Activated CD4-positive, alpha-beta T cell treated with anti-CD3 and anti-CD28 coated beads, Interleukin-2, amount 10 ng/mL, durations not matched to agents 7 days and 5 days (primary cell): ENCODE data around the gene SH3BGRL3. TPM values are rescaled to one million over a fixed set of nuclear protein-coding genes. Genes with fewer than 3 reads are reported as not detected.
"Not testable (repeated sequence)": the region's sequence is repeated elsewhere in the genome, so short reads cannot be mapped to it uniquely, and the experiment has no call there.

ENCODE experiments used
- CTCF ChIA-PET: fragments of 350-600 bp; sonication (Branson Sonifier 250); formaldehyde crosslinking; loops from one replicate; lab custom pipeline; 2021; ENCODE audit warnings: antibody characterized with exemption; lab: Charles Lee
- POLR2A ChIA-PET: fragments of 350-600 bp; sonication (Branson Sonifier 250); formaldehyde crosslinking; loops from one replicate; lab custom pipeline; 2021; ENCODE audit warnings: antibody characterized with exemption; lab: Charles Lee
- DNase-seq: peaks from one replicate; pipeline ENCODE4 v3.0.0-alpha.2; 2020
- H3K27ac Mint-ChIP-seq: one replicate; pipeline ENCODE4 v1.8.0; 2021; ENCODE audit warnings: mild to moderate bottlenecking, moderate library complexity, mixed read lengths
- H3K27me3 Mint-ChIP-seq: one replicate; pipeline ENCODE4 v1.8.0; 2021; ENCODE audit warnings: mixed read lengths
- H3K36me3 Mint-ChIP-seq: one replicate; pipeline ENCODE4 v1.8.0; 2021; ENCODE audit warnings: low read depth, mixed read lengths
- H3K4me1 Mint-ChIP-seq: one replicate; pipeline ENCODE4 v1.8.0; 2021; ENCODE audit warnings: mixed read lengths
- H3K4me3 Mint-ChIP-seq: one replicate; pipeline ENCODE4 v1.8.0; 2021; ENCODE audit warnings: mild to moderate bottlenecking, moderate library complexity, mixed read lengths
- H3K9me3 Mint-ChIP-seq: one replicate; pipeline ENCODE4 v1.8.0; 2021; ENCODE audit warnings: mixed read lengths
- total RNA-seq, 2 experiments: library from RNA; stranded (reverse); gene quantifications; one replicate each; pipeline ENCODE4 v1.2.3, GENCODE V29; 2021

Gene SH3BGRL3
- total RNA-seq, 2 experiments from 2014 or later, result 606 to 707 TPM

- Mint-ChIP-seq H3K27me3 (no peaks in the 10 kb centered on the region), H3K9me3 (no peaks in the 10 kb centered on the region), H3K36me3 (peaks cover 54% of the 10 kb centered on the region), H3K4me1 (peaks cover 44% of the 10 kb centered on the region), H3K27ac (no peak overlapping the region), H3K4me3 (no peak overlapping the region)
- ChIA-PET POLR2A (interaction anchor here (1.9 kb wide), 1 partner anchor 37 kb away, joined by 9 read pairs; no protein-coding TSS in a partner anchor), CTCF (interaction anchor here (0.7 to 21.1 kb wide), 28 partner anchors 8 to 152 kb away, joined by 3 to 442 read pairs (median 4); partner anchors contain the start of genes CEP85, SH3BGRL3, UBXN11 and ZNF593)
- no peak for DNase-seq
Observed at GRCh38 chr1:26322042-26322331, 42.1 kb downstream of the SH3BGRL3 start.

- Mint-ChIP-seq H3K27me3 (no peaks in the 10 kb centered on the region), H3K9me3 (no peaks in the 10 kb centered on the region), H3K27ac (peak overlapping the region; percentile 50), H3K36me3 (peaks cover 47% of the 10 kb centered on the region), H3K4me1 (peaks cover 37% of the 10 kb centered on the region), H3K4me3 (no peak overlapping the region)
- ChIA-PET POLR2A (no interaction called here), CTCF (interaction anchor here (0.8 to 21.1 kb wide), 5 partner anchors 9 to 93 kb away, joined by 3 to 442 read pairs (median 20); partner anchors contain the start of genes SH3BGRL3 and UBXN11)
- no peak for DNase-seq
Observed at GRCh38 chr1:26323382-26323781, 43.5 kb downstream of the SH3BGRL3 start.

GRCh38 chr1:26324550-26324949 is 44.7 kb downstream of the SH3BGRL3 start:
- no peaks in the 10 kb centered on the region for H3K27me3 Mint-ChIP-seq
- peaks cover 35% of the 10 kb centered on the region for H3K36me3 Mint-ChIP-seq
- H3K4me3 Mint-ChIP-seq, result no peak overlapping the region
- H3K4me1 Mint-ChIP-seq, result peaks cover 37% of the 10 kb centered on the region
- POLR2A ChIA-PET, result no interaction called here
- no peak for DNase-seq
- no peak overlapping the region for H3K27ac Mint-ChIP-seq
- CTCF ChIA-PET, result interaction anchor here (21.1 kb wide), 1 partner anchor 40 kb away, joined by 442 read pairs; the partner anchor contains the start of gene SH3BGRL3
- H3K9me3 Mint-ChIP-seq, result no peaks in the 10 kb centered on the region

GRCh38 chr1:26327956-26328362 is 48.1 kb downstream of the SH3BGRL3 start:
- Mint-ChIP-seq H3K36me3 (peaks cover 14% of the 10 kb centered on the region), H3K4me1 (peaks cover 9% of the 10 kb centered on the region), H3K9me3 (no peaks in the 10 kb centered on the region), H3K4me3 (no peak overlapping the region), H3K27ac (no peak overlapping the region), H3K27me3 (peaks cover under 1% of the 10 kb centered on the region)
- ChIA-PET CTCF (interaction anchor here (0.9 to 21.1 kb wide), 2 partner anchors 44 to 63 kb away, joined by 4 to 442 read pairs; partner anchors contain the start of gene SH3BGRL3), POLR2A (no interaction called here)
- DNase-seq, result no peak

- peaks cover 8% of the 10 kb centered on the region for H3K36me3 Mint-ChIP-seq
- H3K27ac Mint-ChIP-seq, result no peak overlapping the region
- no peaks in the 10 kb centered on the region for H3K9me3 Mint-ChIP-seq
- ChIA-PET POLR2A (no interaction called here), CTCF (interaction anchor here (1.2 to 21.1 kb wide), 2 partner anchors 11 to 44 kb away, joined by 3 to 442 read pairs; partner anchors contain the start of genes CD52 and SH3BGRL3)
- H3K4me3 Mint-ChIP-seq, result no peak overlapping the region
- peaks cover 4% of the 10 kb centered on the region for H3K4me1 Mint-ChIP-seq
- H3K27me3 Mint-ChIP-seq, result peaks cover 2% of the 10 kb centered on the region
- no peak for DNase-seq
Observed at GRCh38 chr1:26328597-26328996, 48.7 kb downstream of the SH3BGRL3 start.

- POLR2A ChIA-PET, H3K4me3 Mint-ChIP-seq, H3K27me3 Mint-ChIP-seq, DNase-seq, H3K4me1 Mint-ChIP-seq, H3K9me3 Mint-ChIP-seq, H3K27ac Mint-ChIP-seq, H3K36me3 Mint-ChIP-seq: not testable (repeated sequence)
- CTCF ChIA-PET, result interaction anchor here (1.0 to 21.1 kb wide), 4 partner anchors 8 to 45 kb away, joined by 3 to 442 read pairs (median 4); partner anchors contain the start of genes CD52 and SH3BGRL3
Observed at GRCh38 chr1:26329380-26329779, 49.5 kb downstream of the SH3BGRL3 start.

- Mint-ChIP-seq H3K9me3 (no peaks in the 10 kb centered on the region), H3K4me3 (no peak overlapping the region), H3K4me1 (peaks cover 4% of the 10 kb centered on the region), H3K36me3 (no peaks in the 10 kb centered on the region), H3K27ac (no peak overlapping the region), H3K27me3 (peaks cover 6% of the 10 kb centered on the region)
- POLR2A ChIA-PET, result no interaction called here
- no peak for DNase-seq
- CTCF ChIA-PET, result interaction anchor here (1.0 to 21.1 kb wide), 3 partner anchors 9 to 46 kb away, joined by 3 to 442 read pairs (median 4); partner anchors contain the start of gene SH3BGRL3
Observed at GRCh38 chr1:26330276-26330675, 50.4 kb downstream of the SH3BGRL3 start.

Other genes starting within 250 kb of the SH3BGRL3 start
- not detected for gene SLC30A2, start 234.0 kb upstream of the SH3BGRL3 start, total RNA-seq
- under 1 TPM; 0.10 TPM for gene TRIM63, start 212.5 kb upstream of the SH3BGRL3 start, total RNA-seq
- 10 to 100 TPM; 21.0 to 25.8 TPM for gene PDIK1L, start 168.3 kb upstream of the SH3BGRL3 start, total RNA-seq
- not detected for gene FAM110D, start 121.0 kb upstream of the SH3BGRL3 start, total RNA-seq
- not detected for gene C1orf232, start 111.1 kb upstream of the SH3BGRL3 start, total RNA-seq
- 10 to 100 TPM; 27.3 to 28.6 TPM for gene ZNF593, start 110.2 kb upstream of the SH3BGRL3 start, total RNA-seq
- gene ZNF593OS, start 108.3 kb upstream of the SH3BGRL3 start, total RNA-seq, result not detected
- 1 to 10 TPM; 6.4 to 7.5 TPM for gene CNKSR1, start 102.6 kb upstream of the SH3BGRL3 start, total RNA-seq
- not detected for gene CATSPER4, start 89.5 kb upstream of the SH3BGRL3 start, total RNA-seq
- gene CEP85, start 45.9 kb upstream of the SH3BGRL3 start, total RNA-seq, result 10 to 100 TPM; 46.9 to 49.0 TPM
- gene UBXN11, start 26.6 kb downstream of the SH3BGRL3 start, total RNA-seq, result 10 to 100 TPM; 48.6 to 51.3 TPM
- 1,000 to 10,000 TPM; 1,663 to 1,924 TPM for gene CD52, start 37.9 kb downstream of the SH3BGRL3 start, total RNA-seq
- 1 to 10 TPM; 2.2 to 2.6 TPM for gene CRYBG2, start 74.0 kb downstream of the SH3BGRL3 start, total RNA-seq
- gene ZNF683, start 92.7 kb downstream of the SH3BGRL3 start, total RNA-seq, result under 1 TPM in 1 of 2 experiments, not detected in 1; 0.17 TPM
- gene LIN28A, start 130.7 kb downstream of the SH3BGRL3 start, total RNA-seq, result not detected
- gene DHDDS, start 152.2 kb downstream of the SH3BGRL3 start, total RNA-seq, result 10 to 100 TPM; 49.1 to 55.3 TPM
- 1,000 to 10,000 TPM; 1,241 to 1,307 TPM for gene HMGN2, start 192.4 kb downstream of the SH3BGRL3 start, total RNA-seq
- 100 to 1,000 TPM; 192 to 199 TPM for gene RPS6KA1, start 249.7 kb downstream of the SH3BGRL3 start, total RNA-seq